Osteoblast (primary cell): ENCODE measurements around the gene ATP8B2. TPM values are rescaled to one million over a fixed set of nuclear protein-coding genes. Genes with fewer than 3 reads are reported as not detected.

Experiments used
- DNase-seq: peaks from one replicate; pipeline ENCODE4 v3.0.0; 2011; ENCODE audit warnings: low spot score, mixed read lengths; ENCODE audit not compliant: insufficient read length; ENCODE audit errors: missing footprints
- H2AFZ ChIP-seq: 2 replicates; pipeline ENCODE4 v1.6.0; 2011; ENCODE audit warnings: mild to moderate bottlenecking, low read length
- H3K27ac ChIP-seq: 2 replicates; pipeline ENCODE4 v1.5.1; 2011; ENCODE audit warnings: mild to moderate bottlenecking, low read depth, low read length, moderate library complexity
- H3K27me3 ChIP-seq: 2 replicates; pipeline ENCODE4 v1.6.0; 2012; ENCODE audit warnings: mild to moderate bottlenecking, control low read depth, inconsistent platforms, low read length, moderate library complexity; ENCODE audit not compliant: insufficient read depth
- H3K36me3 ChIP-seq: 2 replicates; pipeline ENCODE4 v1.5.1; 2011; ENCODE audit warnings: mild to moderate bottlenecking, low read length, control low read depth, moderate library complexity; ENCODE audit not compliant: insufficient read depth
- H3K4me1 ChIP-seq: 2 replicates; pipeline ENCODE4 v1.5.1; 2011; ENCODE audit warnings: mild to moderate bottlenecking, low read length, control low read depth, moderate library complexity; ENCODE audit not compliant: insufficient read depth
- H3K4me2 ChIP-seq: 2 replicates; pipeline ENCODE4 v1.6.0; 2011; ENCODE audit warnings: mild to moderate bottlenecking, low read length; ENCODE audit not compliant: insufficient read depth
- H3K4me3 ChIP-seq: fragments of 200-600 bp; sonication (generic); 3 replicates; pipeline ENCODE4 v1.5.1; 2012; ENCODE audit warnings: mild to moderate bottlenecking, low read length, inconsistent platforms; ENCODE audit not compliant: insufficient read depth
- H3K79me2 ChIP-seq: 2 replicates; pipeline ENCODE4 v1.6.0; 2012; ENCODE audit warnings: mild to moderate bottlenecking, low read length, control low read depth, inconsistent platforms; ENCODE audit not compliant: insufficient read depth
- H3K9me3 ChIP-seq: 2 replicates; pipeline ENCODE4 v1.5.1; 2011; ENCODE audit warnings: low read depth, low read length, control low read depth
- H4K20me1 ChIP-seq: 2 replicates; pipeline ENCODE4 v1.6.0; 2012; ENCODE audit warnings: mild to moderate bottlenecking, low read length, control low read depth; ENCODE audit not compliant: insufficient read depth
- total RNA-seq: library from RNA; depleted of rRNA; stranded (reverse); fragments of >200 nt; gene quantifications from 2 replicates; pipeline ENCODE4 v1.2.3, GENCODE V29; 2012
- TF ChIP-seq, protein P1 (sequence below): IDR thresholded peaks from 2 replicates; pipeline ENCODE4 v1.5.1; 2011; ENCODE audit warnings: mild to moderate bottlenecking, low read depth, low read length, moderate library complexity; ENCODE audit errors: extremely low read depth

Gene ATP8B2
- total RNA-seq, 1 donor: 162 TPM

DNA sequence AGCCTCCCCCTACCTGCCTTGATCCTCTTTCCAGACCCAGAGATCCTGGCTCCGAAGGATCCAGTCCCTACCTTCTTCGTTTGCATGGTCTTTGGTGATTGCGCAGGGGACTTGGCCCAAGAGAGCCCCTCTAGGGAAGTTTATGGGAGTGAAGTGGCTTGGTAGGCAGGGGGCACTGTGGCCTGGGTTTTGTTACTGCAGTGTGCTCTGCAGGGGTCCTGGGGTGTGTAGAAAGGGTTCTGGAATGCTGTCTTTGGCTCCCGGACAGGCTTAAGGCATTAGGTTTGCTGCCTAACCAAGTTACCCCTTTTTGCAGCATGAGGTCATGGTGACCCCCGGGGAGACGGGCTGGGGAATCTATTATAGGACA, 3.8 kb downstream of the ATP8B2 start:
- H3K27me3 ChIP-seq: no peaks in the 10 kb centered on the region
- peaks cover 42% of the 10 kb centered on the region for H3K36me3 ChIP-seq
- no peaks in the 10 kb centered on the region for H3K9me3 ChIP-seq
- peak; percentile 77 for DNase-seq
- H3K4me2 ChIP-seq: peak overlapping the region; percentile 95
- no peak overlapping the region for H2AFZ ChIP-seq
- peak overlapping the region; percentile 63 for H3K4me3 ChIP-seq
- TF ChIP-seq, protein P1, sequence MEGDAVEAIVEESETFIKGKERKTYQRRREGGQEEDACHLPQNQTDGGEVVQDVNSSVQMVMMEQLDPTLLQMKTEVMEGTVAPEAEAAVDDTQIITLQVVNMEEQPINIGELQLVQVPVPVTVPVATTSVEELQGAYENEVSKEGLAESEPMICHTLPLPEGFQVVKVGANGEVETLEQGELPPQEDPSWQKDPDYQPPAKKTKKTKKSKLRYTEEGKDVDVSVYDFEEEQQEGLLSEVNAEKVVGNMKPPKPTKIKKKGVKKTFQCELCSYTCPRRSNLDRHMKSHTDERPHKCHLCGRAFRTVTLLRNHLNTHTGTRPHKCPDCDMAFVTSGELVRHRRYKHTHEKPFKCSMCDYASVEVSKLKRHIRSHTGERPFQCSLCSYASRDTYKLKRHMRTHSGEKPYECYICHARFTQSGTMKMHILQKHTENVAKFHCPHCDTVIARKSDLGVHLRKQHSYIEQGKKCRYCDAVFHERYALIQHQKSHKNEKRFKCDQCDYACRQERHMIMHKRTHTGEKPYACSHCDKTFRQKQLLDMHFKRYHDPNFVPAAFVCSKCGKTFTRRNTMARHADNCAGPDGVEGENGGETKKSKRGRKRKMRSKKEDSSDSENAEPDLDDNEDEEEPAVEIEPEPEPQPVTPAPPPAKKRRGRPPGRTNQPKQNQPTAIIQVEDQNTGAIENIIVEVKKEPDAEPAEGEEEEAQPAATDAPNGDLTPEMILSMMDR: peak; percentile 33
- H3K4me1 ChIP-seq: peaks cover 37% of the 10 kb centered on the region
- H3K79me2 ChIP-seq: peaks cover 38% of the 10 kb centered on the region
- peak overlapping the region; percentile 41 for H3K27ac ChIP-seq
- H4K20me1 ChIP-seq: peaks cover 32% of the 10 kb centered on the region

DNA sequence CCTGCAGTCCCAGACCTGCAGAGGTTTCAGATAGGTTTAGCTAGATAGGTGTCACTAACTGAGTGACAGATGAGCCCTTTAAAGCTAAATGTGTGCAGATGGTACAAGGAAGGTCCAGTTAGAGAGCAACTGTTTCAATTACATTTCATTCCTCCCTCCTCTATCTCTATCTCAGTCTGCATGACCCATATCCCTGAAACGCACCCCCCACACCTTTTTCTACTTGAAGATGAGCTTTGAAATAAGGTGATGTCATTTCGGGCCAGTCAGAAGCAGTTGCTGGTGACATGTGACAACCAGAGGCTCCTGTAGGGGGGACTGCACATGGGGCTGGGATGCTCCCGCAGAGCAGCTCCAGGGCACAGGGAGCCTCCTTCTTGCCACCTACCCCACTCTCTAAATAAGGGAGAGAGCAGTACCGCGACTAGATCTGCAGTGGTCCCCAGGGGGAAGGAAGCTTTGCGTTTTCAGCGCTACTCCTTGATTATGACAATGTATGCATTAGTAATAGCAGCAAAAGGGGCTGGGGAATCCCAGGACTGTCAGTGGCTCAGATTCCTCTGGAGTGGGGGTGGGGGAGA, 4.3 kb downstream of the ATP8B2 start:
- peak overlapping the region; percentile 95 for H3K4me2 ChIP-seq

DNA sequence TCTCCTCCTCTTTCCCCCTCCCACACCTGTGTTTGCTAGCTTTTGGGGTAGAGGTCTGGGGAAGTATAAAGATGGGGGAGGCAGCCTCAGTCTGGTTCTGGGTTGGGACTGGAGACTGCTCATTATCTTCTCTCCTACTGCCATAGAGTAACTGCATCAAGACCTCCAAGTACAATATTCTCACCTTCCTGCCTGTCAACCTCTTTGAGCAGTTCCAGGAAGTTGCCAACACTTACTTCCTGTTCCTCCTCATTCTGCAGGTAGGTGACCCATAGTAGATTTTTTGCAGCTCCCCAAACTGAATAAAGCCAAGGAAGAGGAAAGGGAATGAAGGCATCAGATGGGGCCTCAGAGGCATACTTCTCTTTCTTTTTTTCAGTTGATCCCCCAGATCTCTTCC, 5.3 kb downstream of the ATP8B2 start:
- H3K36me3 ChIP-seq: peaks cover 55% of the 10 kb centered on the region
- no peak for DNase-seq
- peaks cover 34% of the 10 kb centered on the region for H4K20me1 ChIP-seq
- no peak overlapping the region for H2AFZ ChIP-seq
- H3K4me2 ChIP-seq: no peak overlapping the region
- no peak overlapping the region for H3K4me3 ChIP-seq
- peaks cover 38% of the 10 kb centered on the region for H3K79me2 ChIP-seq
- H3K27me3 ChIP-seq: no peaks in the 10 kb centered on the region
- TF ChIP-seq, protein P1: no peak
- no peaks in the 10 kb centered on the region for H3K9me3 ChIP-seq
- no peak overlapping the region for H3K27ac ChIP-seq
- peaks cover 45% of the 10 kb centered on the region for H3K4me1 ChIP-seq

More for the DNA sequence above, 4.3 kb downstream of the ATP8B2 start:
- peak; percentile 66 for DNase-seq
- no peaks in the 10 kb centered on the region for H3K27me3 ChIP-seq
- H3K79me2 ChIP-seq: peaks cover 38% of the 10 kb centered on the region
- peak overlapping the region; percentile 63 for H3K4me3 ChIP-seq
- TF ChIP-seq, protein P1: no peak
- H4K20me1 ChIP-seq: peaks cover 34% of the 10 kb centered on the region
- H3K4me1 ChIP-seq: peaks cover 42% of the 10 kb centered on the region
- H3K27ac ChIP-seq: peak overlapping the region; percentile 41
- no peak overlapping the region for H2AFZ ChIP-seq
- peaks cover 47% of the 10 kb centered on the region for H3K36me3 ChIP-seq
- H3K9me3 ChIP-seq: no peaks in the 10 kb centered on the region

DNA sequence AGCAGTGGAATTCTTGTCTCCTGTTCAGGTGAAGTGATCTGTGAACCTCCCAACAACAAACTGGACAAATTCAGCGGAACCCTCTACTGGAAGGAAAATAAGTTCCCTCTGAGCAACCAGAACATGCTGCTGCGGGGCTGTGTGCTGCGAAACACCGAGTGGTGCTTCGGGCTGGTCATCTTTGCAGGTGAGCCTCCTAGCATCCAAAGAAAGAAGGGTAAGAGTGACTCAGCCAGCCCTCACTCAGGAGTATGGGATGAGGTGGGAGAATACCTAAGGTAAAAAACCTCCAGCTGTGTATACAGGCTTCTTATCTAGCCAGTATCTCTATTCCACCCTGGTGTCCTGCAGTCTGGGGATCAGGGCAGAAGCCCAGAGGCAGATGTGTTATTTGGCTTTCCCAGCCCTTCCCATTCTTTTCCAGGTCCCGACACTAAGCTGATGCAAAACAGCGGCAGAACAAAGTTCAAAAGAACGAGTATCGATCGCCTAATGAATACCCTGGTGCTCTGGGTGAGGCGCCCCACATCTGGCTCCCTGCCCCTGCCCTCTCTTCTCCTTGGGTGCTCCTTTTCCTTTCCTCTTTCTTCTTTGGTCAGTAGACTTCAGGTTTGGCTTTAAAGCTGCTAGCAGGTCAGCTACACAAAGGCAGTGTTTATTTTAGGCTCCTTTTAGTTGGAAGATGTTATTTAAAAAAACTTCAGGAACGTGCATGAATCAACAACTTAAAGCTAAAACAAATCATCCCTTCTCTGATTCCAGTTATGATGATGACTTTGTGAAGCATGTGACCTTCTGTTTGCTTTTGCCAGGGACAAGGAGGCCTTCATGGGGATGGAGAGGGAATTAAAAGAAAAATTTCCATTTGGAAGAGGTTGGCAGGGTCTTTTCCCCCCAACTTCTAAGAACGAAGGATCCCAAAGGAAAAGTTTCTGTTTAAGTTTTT, 9.0 kb downstream of the ATP8B2 start:
- Histone ChIP-seq H4K20me1 (peaks cover 33% of the 10 kb centered on the region), H3K79me2 (peaks cover 28% of the 10 kb centered on the region), H3K27ac (peak overlapping the region; percentile 42), H3K4me2 (peak overlapping the region; percentile 6), H3K9me3 (no peaks in the 10 kb centered on the region), H3K4me1 (peaks cover 18% of the 10 kb centered on the region), H3K27me3 (no peaks in the 10 kb centered on the region), H3K36me3 (peaks cover 81% of the 10 kb centered on the region), H2AFZ (no peak overlapping the region), H3K4me3 (no peak overlapping the region)
- TF ChIP-seq, protein P1: no peak
- DNase-seq: peak; percentile 79
